Stimulated activated CD8-positive, alpha-beta memory T cell treated with anti-CD3 and anti-CD28 coated beads, Interleukin-12 subunit alpha, Interleukin-12 subunit beta, amount 100 ng/mL, for 24 hours (primary cell): Measurements from ENCODE around the gene CKAP4.

Source experiments
- DNase-seq: peaks from one replicate; pipeline ENCODE4 v3.0.0-alpha.2; 2020; ENCODE audit errors: extremely low read depth

CKAP4 gene

GRCh38 chr12:106240821-106241220 is 7.0 kb downstream of the CKAP4 start:
- no peak for DNase-seq

GRCh38 chr12:106239951-106240335 is 7.9 kb downstream of the CKAP4 start:
- DNase-seq, result no peak

- no peak for DNase-seq
These were observed 8.4 kb downstream of the CKAP4 start for GRCh38 chr12:106239241-106239950.

- DNase-seq, result no peak
These were observed 9.7 kb downstream of the CKAP4 start for GRCh38 chr12:106238146-106238545.

GRCh38 chr12:106235770-106236169 is 12.1 kb downstream of the CKAP4 start:
- DNase-seq, result no peak

GRCh38 chr12:106234449-106234848 is 13.4 kb downstream of the CKAP4 start:
- DNase-seq, result no peak

GRCh38 chr12:106233011-106233410 is 14.8 kb downstream of the CKAP4 start:
- DNase-seq, result no peak

- DNase-seq, result no peak
These were observed 18.7 kb downstream of the CKAP4 start for GRCh38 chr12:106229036-106229591.

GRCh38 chr12:106228320-106228710 is 19.5 kb downstream of the CKAP4 start:
- DNase-seq, result no peak

GRCh38 chr12:106227641-106228319 is 20.0 kb downstream of the CKAP4 start:
- DNase-seq, result no peak

- no peak for DNase-seq
These were observed 20.8 kb downstream of the CKAP4 start for GRCh38 chr12:106226884-106227640.

- DNase-seq, result no peak
These were observed 23.5 kb downstream of the CKAP4 start for GRCh38 chr12:106224355-106224706.

GRCh38 chr12:106223485-106224354 is 24.1 kb downstream of the CKAP4 start:
- no peak for DNase-seq

- no peak for DNase-seq
These were observed 27.3 kb downstream of the CKAP4 start for GRCh38 chr12:106220536-106220935.

- DNase-seq, result no peak
These were observed 28.8 kb downstream of the CKAP4 start for GRCh38 chr12:106219043-106219442.

GRCh38 chr12:106217706-106218105 is 30.1 kb downstream of the CKAP4 start:
- DNase-seq, result no peak

GRCh38 chr12:106214571-106214970 is 33.2 kb downstream of the CKAP4 start:
- DNase-seq, result no peak

GRCh38 chr12:106213662-106214061 is 34.2 kb downstream of the CKAP4 start:
- no peak for DNase-seq

GRCh38 chr12:106211973-106212372 is 35.8 kb downstream of the CKAP4 start:
- no peak for DNase-seq

GRCh38 chr12:106205208-106206069 is 42.4 kb downstream of the CKAP4 start:
- no peak for DNase-seq

GRCh38 chr12:106204312-106204711 is 43.5 kb downstream of the CKAP4 start:
- DNase-seq, result no peak
